Erythroblast (primary cell): ENCODE data around the gene LRRN4.

Experiments
- DNase-seq, 2 experiments: peaks; one replicate each; lab custom pipeline; 2025; lab: John Stamatoyannopoulos, UW
- GATA1 ChIP-seq: IDR thresholded peaks from 2 replicates; pipeline ENCODE4 v1.6.1; 2011; ENCODE audit warnings: low read depth, mild to moderate bottlenecking, control low read depth, low read length, moderate library complexity
- POLR2A ChIP-seq: IDR thresholded peaks from 2 replicates; pipeline ENCODE4 v1.6.1; 2011; ENCODE audit warnings: mild to moderate bottlenecking, low read length

LRRN4 gene

GRCh38 chr20:5996765-5997164 is 57.1 kb downstream of the LRRN4 start:
- DNase-seq, result no peak
- TF ChIP-seq GATA1, result no peak
- TF ChIP-seq POLR2A, result no peak

GRCh38 chr20:5991623-5992441 is 62.0 kb downstream of the LRRN4 start:
- TF ChIP-seq GATA1, result no peak
- no peak for TF ChIP-seq POLR2A
- DNase-seq, result no peak

- no peak for DNase-seq
- no peak for TF ChIP-seq POLR2A
- no peak for TF ChIP-seq GATA1
Measured at GRCh38 chr20:5990946-5991345, 62.9 kb downstream of the LRRN4 start.
